Endothelial cell of umbilical vein (primary cell): ENCODE data around the gene AGAP2. TPM values are rescaled to one million over a fixed set of nuclear protein-coding genes. Genes with fewer than 3 reads are reported as not detected.

ENCODE experiments used
- BruUV-seq: library from RNA; stranded (reverse); fragments of 400-500 nt; replicated peaks from 2 replicates; lab custom pipeline; 2021; lab: Mats Ljungman, UMichigan
- CTCF ChIA-PET: fragments of 300-600, 350-600 bp; sonication (Branson Sonifier 250); formaldehyde crosslinking; loops from one replicate; lab custom pipeline; 2021; ENCODE audit warnings: antibody characterized with exemption, inconsistent platforms; lab: Charles Lee
- POLR2A ChIA-PET: fragments of 300-600, 350-600 bp; sonication (Branson Sonifier 250); formaldehyde crosslinking; loops from one replicate; lab custom pipeline; 2021; ENCODE audit warnings: antibody characterized with exemption, inconsistent platforms; lab: Charles Lee
- DNase-seq: peaks from one replicate; pipeline ENCODE4 v3.0.0-alpha.2; 2011; ENCODE audit warnings: low read depth, low spot score
- FAIRE-seq: peaks from 2 replicates; lab custom pipeline; 2011; peaks lifted over from hg19 to GRCh38; lab: Jason Lieb, UNC
- H2AFZ ChIP-seq: 2 replicates; pipeline ENCODE4 v1.6.0; 2012; ENCODE audit warnings: low read depth, low read length, control low read depth, inconsistent platforms
- H3K27ac ChIP-seq: 2 replicates; pipeline ENCODE4 v1.5.1; 2011; ENCODE audit warnings: low read depth, mild to moderate bottlenecking, control low read depth, low read length, moderate library complexity; ENCODE audit not compliant: insufficient read depth
- H3K27me3 ChIP-seq, 2 experiments: 2 replicates each; pipeline versions ENCODE4 v1.6.0 to v1.6.1; 2011; ENCODE audit warnings: low read length in 2 of 2, mixed read lengths in 1 of 2; ENCODE audit not compliant: control insufficient read depth in 2 of 2, insufficient read depth in 2 of 2
- H3K36me3 ChIP-seq, 2 experiments: 2 replicates in 1 of 2; 3 replicates in 1 of 2; pipeline ENCODE4 v1.5.1; 2011; ENCODE audit warnings: low read length in 2 of 2, mild to moderate bottlenecking in 1 of 2, moderate library complexity in 1 of 2; ENCODE audit not compliant: control insufficient read depth in 2 of 2, insufficient read depth in 2 of 2; ENCODE audit errors: extremely low read depth in 1 of 2
- H3K4me1 ChIP-seq: 3 replicates; pipeline ENCODE4 v1.5.1; 2011; ENCODE audit warnings: mild to moderate bottlenecking, low read length; ENCODE audit not compliant: control insufficient read depth, insufficient read depth; ENCODE audit errors: extremely low read depth
- H3K4me2 ChIP-seq: 2 replicates; pipeline ENCODE4 v1.6.1; 2011; ENCODE audit warnings: low read length, control low read depth, mixed read lengths; ENCODE audit not compliant: insufficient read depth
- H3K4me3 ChIP-seq, 3 experiments: fragments of 200-600 bp in 1 of 3; sonication (generic), shearing (Covaris generic) in 1 of 3; replicated peaks in 1 of 3; 2 replicates each; pipeline ENCODE4 v1.5.1; 2011 to 2016; ENCODE audit warnings: control low read depth in 3 of 3, low read length in 3 of 3, mild to moderate bottlenecking in 2 of 3, inconsistent platforms in 1 of 3, low read depth in 1 of 3, moderate library complexity in 1 of 3; ENCODE audit not compliant: insufficient read depth in 1 of 3
- H3K79me2 ChIP-seq: 2 replicates; pipeline ENCODE4 v1.6.0; 2012; ENCODE audit warnings: low read length, inconsistent platforms; ENCODE audit not compliant: control insufficient read depth, insufficient read depth
- H3K9ac ChIP-seq: replicated peaks from 2 replicates; pipeline ENCODE3; 2011; ENCODE audit warnings: low read length, control low read depth; ENCODE audit not compliant: insufficient read depth; ENCODE audit errors: extremely low read depth
- H3K9me1 ChIP-seq: replicated peaks from 3 replicates; pipeline ENCODE4 v1.6.0; 2011; ENCODE audit warnings: mild to moderate bottlenecking, low read length; ENCODE audit not compliant: control insufficient read depth, insufficient read depth; ENCODE audit errors: extremely low read depth
- H3K9me3 ChIP-seq: replicated peaks from 2 replicates; pipeline ENCODE4 v1.5.1; 2012; ENCODE audit warnings: low read length, inconsistent platforms; ENCODE audit not compliant: control insufficient read depth, insufficient read depth
- H4K20me1 ChIP-seq: replicated peaks from 2 replicates; pipeline ENCODE3; 2011; ENCODE audit warnings: mild to moderate bottlenecking, low read length; ENCODE audit not compliant: control insufficient read depth, insufficient read depth; ENCODE audit errors: extremely low read depth
- CTCF ChIP-seq, 2 donors: IDR thresholded peaks; 1 replicate in 1 of 2; 2 replicates in 1 of 2; pipeline ENCODE4 v1.5.1; 2011; ENCODE audit warnings: low read length in 2 of 2, mild to moderate bottlenecking in 2 of 2, moderate library complexity in 2 of 2, control low read depth in 1 of 2, inconsistent platforms in 1 of 2, low read depth in 1 of 2; ENCODE audit not compliant: insufficient read depth in 1 of 2; ENCODE audit errors: extremely low read depth in 1 of 2
- JUN ChIP-seq: IDR thresholded peaks from 2 replicates; pipeline ENCODE4 v1.6.1; 2011; ENCODE audit warnings: borderline replicate concordance, low read depth; ENCODE audit not compliant: insufficient read length, insufficient read depth
- MAX ChIP-seq: IDR thresholded peaks from 2 replicates; pipeline ENCODE4 v1.6.1; 2011; ENCODE audit not compliant: insufficient read depth, insufficient read length
- MYC ChIP-seq: IDR thresholded peaks from one replicate; pipeline ENCODE4 v1.6.1; 2011; ENCODE audit warnings: mild to moderate bottlenecking, low read depth, low read length
- POLR2AphosphoS5 ChIP-seq: IDR thresholded peaks from 2 replicates; pipeline ENCODE4 v1.6.1; 2012; ENCODE audit warnings: low read depth, mild to moderate bottlenecking, control low read depth, low read length, moderate library complexity; ENCODE audit not compliant: insufficient read depth
- dilution Hi-C: fragments of 300-500 bp; cut with MboI; formaldehyde crosslinking; loops from one replicate; pipeline ENCODE4 v1.15.0; 2019; ENCODE audit warnings: low sequenced_read_pairs; ENCODE audit not compliant: extremely low pct_ligation_motif_present
- intact Hi-C: fragments of 100-400 bp; cut with micrococcal nuclease; formaldehyde crosslinking; loops from one replicate; pipeline ENCODE4 v1.10.0; 2022
- polyA plus RNA-seq, 4 experiments: library from polyadenylated mRNA; depleted of rRNA in 3 of 4; stranded (reverse) in 3 of 4; unstranded in 1 of 4; fragments of >200 nt; gene quantifications; 2 replicates each; pipeline versions ENCODE4 v1.2.1 to v1.2.3, GENCODE V29; 2011 to 2012; ENCODE audit warnings: missing spikeins in 1 of 4
- total RNA-seq: library from RNA; stranded (reverse); gene quantifications from 2 replicates; pipeline ENCODE4 v1.2.3, GENCODE V29; 2021

AGAP2 gene
- total and polyA plus RNA-seq, 2 donors (not counting 3 experiments of a cell fraction or from before 2014, with no cell fraction given) = 0.04 to 0.24 TPM

- intact Hi-C loops (no loop called here), dilution Hi-C loops (no loop called here)
- Histone ChIP-seq H3K9me3 (no peaks in the 10 kb centered on the region), H3K27ac (no peak overlapping the region), H3K9me1 (no peaks in the 10 kb centered on the region), H3K4me1 (peaks cover 7% of the 10 kb centered on the region), H3K79me2 (peaks cover 14% of the 10 kb centered on the region), H3K36me3 (peaks cover 0 to 5% of the 10 kb centered on the region in 2 experiments), H3K4me3 (no peak overlapping the region), H3K9ac (no peak overlapping the region), H3K4me2 (no peak overlapping the region), H3K27me3 (no peaks in the 10 kb centered on the region), H2AFZ (no peak overlapping the region), H4K20me1 (no peaks in the 10 kb centered on the region)
- no peak for TF ChIP-seq MYC
- no peak for TF ChIP-seq POLR2AphosphoS5
- TF ChIP-seq MAX = no peak
- TF ChIP-seq JUN = no peak
- TF ChIP-seq CTCF (IDR thresholded peaks at IDR 0.05; ENCODE audit: extremely low read depth in 1 of 2, insufficient read depth in 1 of 2, low read depth in 1 of 2, low read length in 2 of 2) = no peak
- no TSS peak for BruUV-seq
- FAIRE-seq (no peak), DNase-seq (no peak)
- CTCF ChIA-PET = interaction anchor here (1.0 to 3.2 kb wide), 3 partner anchors 23 to 54 kb away, joined by 3 to 12 read pairs (median 8); no protein-coding TSS in a partner anchor
- POLR2A ChIA-PET = interaction anchor here (0.6 kb wide), 1 partner anchor 37 kb away, joined by 4 read pairs; no protein-coding TSS in a partner anchor
Observed at GRCh38 chr12:57780284-57780897, 41.8 kb upstream of the AGAP2 start.
